NCI-H82 (cell line): ENCODE results near the gene ADAP1.
"Not testable (repeated sequence)": the region's sequence is repeated elsewhere in the genome, so short reads cannot be mapped to it uniquely, and the experiment has no call there.

Experiments
- DNase-seq: peaks from one replicate; lab custom pipeline; 2025; lab: John Stamatoyannopoulos, UW

ADAP1 gene

DNA sequence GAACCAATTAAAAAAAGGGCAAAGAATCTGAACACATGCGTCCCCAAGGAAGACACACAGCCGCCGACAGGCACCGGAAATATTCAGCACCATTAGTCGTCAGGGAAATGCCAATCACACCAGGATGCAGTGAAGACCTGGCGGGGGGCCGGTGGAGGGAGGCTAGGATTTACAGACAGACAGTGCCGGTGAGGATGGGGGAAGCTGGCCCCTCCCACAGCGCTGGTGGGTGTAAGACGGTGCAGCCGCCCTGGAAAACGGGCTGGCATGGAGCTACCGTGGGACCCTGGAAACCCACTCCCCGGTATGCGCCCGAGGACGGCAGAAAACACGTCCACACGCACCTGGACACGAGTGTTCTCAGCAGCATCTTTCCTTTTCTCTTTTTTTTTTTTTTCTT is 4.8 kb upstream of the ADAP1 start:
- no peak for DNase-seq

GRCh38 chr7:958221-959200 is 4.0 kb upstream of the ADAP1 start:
- DNase-seq = no peak

- DNase-seq = no peak
Measured at GRCh38 chr7:957418-958220, 3.1 kb upstream of the ADAP1 start.

DNA sequence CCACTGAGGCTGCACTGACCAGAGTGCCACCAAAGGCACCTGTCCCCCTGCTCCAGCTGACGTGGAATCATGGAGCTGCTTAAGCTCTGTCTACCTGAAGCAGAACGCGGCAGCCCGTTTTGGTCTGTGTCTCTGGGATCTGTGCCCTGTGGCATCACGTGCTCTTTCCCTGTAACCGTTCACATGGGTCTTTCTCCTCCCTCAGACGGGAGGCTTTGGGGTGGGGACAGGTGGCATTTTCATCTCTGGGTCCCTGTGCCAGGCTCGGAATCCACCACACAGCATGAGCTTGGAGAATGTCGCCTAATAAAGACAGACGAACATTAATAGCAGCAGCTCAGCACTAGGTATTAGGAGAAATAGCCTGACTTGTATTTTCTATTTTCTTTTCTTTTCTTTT is 1.6 kb upstream of the ADAP1 start:
- no peak for DNase-seq

DNA sequence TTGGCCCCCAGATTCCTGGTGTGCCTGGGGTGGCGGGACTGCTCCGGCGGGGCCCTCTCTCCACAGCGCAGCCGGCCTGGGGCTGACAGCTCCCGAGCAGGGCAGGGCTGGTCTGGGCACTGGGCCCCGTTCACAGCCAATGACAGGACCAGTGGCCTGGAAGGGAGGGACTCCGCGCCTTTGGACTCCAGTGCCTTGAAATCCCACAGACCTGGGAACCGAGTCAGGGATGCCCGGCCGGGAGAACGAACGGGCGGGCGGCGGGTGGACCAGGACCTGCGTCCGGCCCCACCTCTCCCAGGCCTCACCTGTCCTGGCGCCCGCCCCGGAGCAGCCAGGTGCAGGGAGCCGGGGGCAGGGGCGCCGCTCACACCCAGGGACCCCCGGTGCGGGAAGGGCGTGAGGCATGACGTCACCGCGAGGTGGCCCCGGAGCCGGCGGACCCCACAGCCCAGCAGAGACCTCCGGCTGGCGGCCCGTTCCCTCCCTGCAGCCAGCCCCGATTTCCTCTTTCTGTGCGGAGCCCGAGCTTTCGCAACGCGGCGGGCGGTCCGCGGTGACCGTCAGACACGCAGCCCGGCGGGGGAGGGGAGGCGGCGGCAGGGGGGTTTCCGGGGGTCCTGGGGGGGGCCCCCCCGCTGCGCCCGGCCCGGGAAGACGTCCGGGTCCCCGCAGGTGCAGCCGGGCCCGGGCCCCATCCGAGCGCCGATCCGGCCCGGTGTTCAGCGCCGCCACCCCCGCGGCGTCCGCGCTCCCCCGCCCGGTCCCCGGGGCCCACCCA is 743 bp downstream of the ADAP1 start:
- no peak for DNase-seq

DNA sequence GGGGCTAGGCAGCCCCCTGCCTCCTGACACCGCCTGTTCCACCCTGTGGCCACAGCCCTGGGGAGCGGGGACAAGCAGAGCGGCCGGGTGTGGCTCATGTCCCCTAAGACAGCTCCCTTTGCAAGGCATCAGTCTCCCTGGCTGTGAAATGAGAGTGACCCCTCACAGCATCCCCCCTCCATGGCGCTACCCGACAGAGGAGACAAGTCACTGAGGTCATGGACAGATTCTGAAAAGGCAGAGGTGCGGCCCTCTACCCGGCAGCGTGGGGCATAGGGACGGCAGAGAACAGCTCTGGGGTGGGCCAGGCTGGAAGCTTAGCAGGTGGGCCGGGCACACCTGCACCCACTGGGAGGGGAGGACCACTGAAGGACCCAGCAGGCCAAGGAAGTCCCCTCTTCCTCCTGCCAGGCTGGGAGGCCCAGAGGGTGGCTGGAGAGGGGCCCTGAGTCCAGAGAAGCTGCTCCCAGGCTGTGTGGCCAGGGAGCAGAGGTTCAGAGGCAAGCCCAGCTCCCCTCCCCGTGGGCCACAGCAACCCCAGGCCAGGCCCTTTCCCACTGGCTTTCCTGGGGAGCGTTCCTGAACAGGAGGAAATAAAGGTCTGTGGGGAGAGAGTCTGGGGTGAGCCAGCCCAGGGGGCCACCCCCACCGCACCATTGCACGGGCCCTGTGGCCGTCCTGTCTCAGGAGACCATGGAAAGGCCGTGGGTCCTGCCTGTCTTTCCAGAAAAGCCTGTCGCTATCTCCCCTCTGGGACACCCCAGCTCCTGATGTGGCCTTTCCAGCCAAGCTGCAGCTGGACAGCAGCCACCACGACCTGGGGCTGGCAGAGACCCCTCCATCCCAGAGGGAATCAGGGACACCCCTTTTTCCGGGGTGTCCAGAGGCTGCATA is 1.7 kb downstream of the ADAP1 start:
- no peak for DNase-seq

DNA sequence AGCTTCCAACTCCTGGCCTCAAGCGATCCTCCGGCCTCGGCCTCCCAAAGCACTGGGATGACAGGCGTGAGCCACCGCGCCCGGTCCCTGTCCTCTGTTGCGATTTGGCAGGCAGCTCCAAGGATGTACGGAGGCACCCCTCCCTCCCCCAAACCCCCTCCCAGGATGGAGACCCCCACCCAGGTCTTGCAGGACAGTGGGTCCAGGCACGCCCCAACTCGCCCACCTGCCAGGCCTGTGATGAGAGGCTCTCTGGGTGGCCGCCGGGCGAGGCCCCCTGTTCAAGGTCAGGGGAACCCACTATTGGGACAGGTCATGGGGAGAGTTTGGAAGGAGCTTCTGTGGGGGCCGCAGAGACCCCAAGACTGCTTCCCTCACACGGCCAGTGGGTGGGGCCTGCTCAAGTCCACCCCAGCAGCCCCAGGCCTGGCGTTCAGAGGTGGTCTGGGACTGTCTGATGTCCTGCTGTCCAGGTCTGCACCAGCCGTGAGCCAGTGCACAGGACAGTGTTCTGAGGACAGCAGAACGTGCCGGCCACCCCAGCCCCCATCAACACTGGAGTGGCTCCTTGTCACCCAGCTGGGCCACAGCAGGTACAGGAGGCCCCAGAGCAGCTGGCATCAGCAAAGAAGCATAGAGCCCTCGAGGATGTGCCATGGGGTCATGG is 2.5 kb downstream of the ADAP1 start:
- DNase-seq = no peak

- no peak for DNase-seq
Measured at GRCh38 chr7:949021-949934, 5.2 kb downstream of the ADAP1 start.

DNA sequence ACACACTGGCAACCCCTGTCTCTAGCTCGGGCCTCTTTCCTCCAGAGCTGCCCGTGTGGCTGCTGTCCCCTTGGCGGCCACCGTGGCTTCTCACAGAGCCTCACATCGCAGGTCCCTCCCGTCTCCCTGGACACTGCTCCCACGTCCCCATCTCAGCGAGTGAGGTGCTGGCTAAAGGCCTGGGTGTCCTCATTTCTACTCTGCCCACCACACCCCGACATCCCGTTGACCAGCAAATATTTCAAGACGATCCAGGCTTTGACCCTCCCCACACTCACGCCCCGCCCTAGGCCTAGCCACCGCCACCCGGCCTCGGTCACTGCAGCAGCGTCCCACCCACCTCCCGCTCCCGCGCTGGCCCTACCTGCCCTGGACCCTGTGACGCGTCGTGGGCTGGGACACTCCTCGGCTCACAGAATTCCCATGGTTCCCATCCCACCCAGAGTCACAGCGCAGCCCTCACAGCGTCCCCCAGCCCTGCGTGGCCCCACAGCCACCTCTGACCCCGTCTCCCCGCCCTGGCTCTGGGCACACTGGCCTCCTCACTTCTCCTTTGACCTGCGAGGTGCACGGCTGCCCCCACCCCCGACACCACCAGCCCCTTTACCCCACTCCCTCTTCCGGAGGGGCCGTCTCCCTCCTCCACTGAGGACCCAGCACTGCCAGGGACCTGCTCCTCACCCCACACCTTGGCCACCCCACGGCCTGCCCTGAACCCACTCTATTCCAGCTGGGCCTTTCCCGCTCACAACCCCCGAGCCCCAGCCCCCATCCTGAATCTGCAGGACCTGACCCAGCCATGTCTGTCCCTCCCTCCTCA is 6.9 kb downstream of the ADAP1 start:
- DNase-seq = no peak

DNA sequence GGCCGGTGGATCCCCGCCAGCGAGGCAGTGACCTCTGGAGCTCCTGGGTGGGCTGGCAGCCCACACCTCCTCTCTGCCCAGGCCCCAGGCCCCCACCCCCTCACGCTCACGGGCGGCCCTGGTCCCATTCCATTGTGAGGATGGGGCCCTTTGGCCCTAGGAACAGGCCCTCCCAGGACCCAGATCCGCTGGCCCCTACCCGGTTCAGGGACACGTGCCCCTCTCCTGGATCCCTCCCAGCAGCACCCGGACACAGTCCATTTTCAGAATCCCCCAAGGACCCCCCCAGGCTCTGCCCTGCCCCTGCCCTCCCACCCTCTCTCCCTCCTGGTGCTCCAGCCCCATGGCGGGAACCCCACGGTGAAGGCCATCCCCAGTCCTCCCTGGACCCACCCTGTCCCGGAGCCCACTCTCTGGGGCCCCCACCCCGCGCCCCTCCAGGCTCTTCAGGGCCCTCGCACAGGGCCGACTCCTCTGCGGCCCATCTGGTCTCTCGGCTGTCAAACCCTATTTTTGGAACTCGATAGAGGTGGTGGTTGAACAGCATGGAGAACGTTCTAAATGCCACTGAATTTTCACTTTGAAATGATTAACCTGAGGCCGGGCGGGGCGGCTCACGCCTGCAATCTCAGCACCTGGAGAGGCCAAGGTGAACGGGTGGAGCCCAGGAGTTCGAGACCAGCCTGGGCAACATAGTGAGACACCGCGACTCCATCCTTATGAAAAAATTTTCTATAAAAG is 8.1 kb downstream of the ADAP1 start:
- DNase-seq = no peak

DNA sequence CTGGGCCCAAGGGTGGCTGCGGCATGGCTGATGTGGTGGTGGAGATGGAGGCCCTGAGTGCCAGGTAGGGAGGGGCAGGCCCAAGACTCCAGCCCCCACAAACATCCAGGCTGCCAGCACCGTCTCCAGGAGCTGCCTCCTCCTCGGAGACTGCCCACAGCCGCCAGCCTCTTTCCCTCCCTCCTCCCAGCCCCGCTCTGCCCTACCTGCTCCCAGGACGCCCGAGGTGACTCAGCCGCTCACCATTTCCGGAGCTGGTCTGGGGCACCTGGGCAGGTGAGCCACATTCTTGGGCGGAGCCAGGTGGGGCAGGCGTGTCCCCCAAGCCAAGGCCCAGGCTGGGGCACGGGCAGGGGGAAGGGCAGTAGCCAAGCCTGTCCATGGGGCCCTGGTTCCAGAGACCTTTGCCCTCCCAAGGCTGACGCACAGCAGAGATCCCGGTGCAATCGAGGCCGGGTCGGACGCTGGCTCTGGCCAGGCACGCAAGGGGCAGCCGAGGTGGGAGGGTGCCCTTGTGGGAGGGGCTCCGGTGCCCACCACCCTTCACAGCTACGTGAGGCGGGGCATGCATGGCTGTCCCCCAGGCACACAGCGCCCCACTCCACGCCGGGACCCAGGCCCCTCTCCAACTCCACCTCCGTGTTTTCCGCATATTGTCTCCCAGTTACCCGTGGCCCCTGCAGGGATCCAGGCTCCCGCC is 8.8 kb downstream of the ADAP1 start:
- DNase-seq = no peak

- DNase-seq = no peak
Measured at GRCh38 chr7:945147-945555, 9.3 kb downstream of the ADAP1 start.

DNA sequence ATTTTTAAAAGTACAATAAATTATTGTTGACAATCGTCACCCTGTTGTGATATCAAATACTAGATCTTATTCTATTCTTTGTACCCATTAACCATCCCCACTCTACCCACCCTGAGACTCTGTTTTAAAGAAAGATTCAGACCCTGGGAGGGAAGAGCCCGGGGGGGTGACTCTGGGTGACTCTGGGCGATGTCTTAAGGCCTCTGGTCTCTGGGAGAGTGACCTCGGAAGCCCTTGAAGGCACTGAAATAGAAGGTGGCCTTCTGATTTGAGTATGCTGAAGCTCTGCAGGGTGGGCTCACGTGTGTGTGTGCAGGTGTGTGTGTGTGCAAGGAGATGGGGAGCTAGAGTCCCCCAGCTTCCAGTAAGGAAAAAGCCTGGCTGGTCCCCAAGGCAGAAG is 9.7 kb downstream of the ADAP1 start:
- no peak for DNase-seq

GRCh38 chr7:943793-944192 is 10.7 kb downstream of the ADAP1 start:
- not testable (repeated sequence) for DNase-seq

GRCh38 chr7:940599-941408 is 13.7 kb downstream of the ADAP1 start:
- no peak for DNase-seq

DNA sequence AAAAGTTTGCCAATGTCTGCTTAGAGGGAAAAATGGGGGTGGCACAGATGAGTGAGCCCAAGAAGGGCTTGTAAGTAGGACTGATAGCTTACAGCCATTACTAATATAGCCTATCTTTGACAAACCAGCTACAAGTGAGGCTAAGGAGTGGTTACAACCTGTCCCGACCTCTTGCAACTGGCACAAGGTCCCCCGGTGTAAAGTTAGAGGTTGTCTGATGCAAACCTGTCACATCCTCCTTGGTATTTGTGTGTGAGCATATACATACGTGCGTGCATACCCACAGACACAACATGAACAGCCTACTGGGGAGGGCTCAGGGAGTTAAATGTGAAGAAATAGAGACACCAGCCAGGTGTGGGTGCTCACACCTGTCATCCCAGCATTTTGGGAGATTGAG is 14.6 kb downstream of the ADAP1 start:
- no peak for DNase-seq
